Stimulated activated CD8-positive, alpha-beta memory T cell treated with anti-CD3 and anti-CD28 coated beads, Interleukin-15, amount 100 ng/mL, for 24 hours (primary cell): Measurements from ENCODE around the gene FOXJ3.

ENCODE experiments used
- DNase-seq: peaks from one replicate; pipeline ENCODE4 v3.0.0-alpha.2; 2020; ENCODE audit warnings: low read depth

FOXJ3 gene

GRCh38 chr1:42311138-42311537 lies 23.9 kb downstream of the FOXJ3 start:
- no peak for DNase-seq

GRCh38 chr1:42306977-42307376 lies 28.1 kb downstream of the FOXJ3 start:
- DNase-seq, result no peak

GRCh38 chr1:42305639-42306038 lies 29.4 kb downstream of the FOXJ3 start:
- no peak for DNase-seq

GRCh38 chr1:42302034-42302433 lies 33.0 kb downstream of the FOXJ3 start:
- DNase-seq, result no peak

GRCh38 chr1:42298520-42298919 lies 36.5 kb downstream of the FOXJ3 start:
- DNase-seq, result no peak

- no peak for DNase-seq
Measured at GRCh38 chr1:42295816-42296215, 39.2 kb downstream of the FOXJ3 start.

GRCh38 chr1:42290130-42290529 lies 44.9 kb downstream of the FOXJ3 start:
- DNase-seq, result no peak

- DNase-seq, result no peak
Measured at GRCh38 chr1:42288311-42288985, 46.6 kb downstream of the FOXJ3 start.

GRCh38 chr1:42282867-42283583 lies 52.0 kb downstream of the FOXJ3 start:
- DNase-seq, result no peak

- DNase-seq, result no peak
Measured at GRCh38 chr1:42282024-42282579, 52.9 kb downstream of the FOXJ3 start.

GRCh38 chr1:42280821-42281220 lies 54.2 kb downstream of the FOXJ3 start:
- DNase-seq, result no peak

GRCh38 chr1:42279055-42279454 lies 56.0 kb downstream of the FOXJ3 start:
- no peak for DNase-seq

GRCh38 chr1:42272920-42273319 lies 62.1 kb downstream of the FOXJ3 start:
- no peak for DNase-seq

GRCh38 chr1:42267904-42268303 lies 67.1 kb downstream of the FOXJ3 start:
- no peak for DNase-seq

GRCh38 chr1:42266253-42267135 lies 68.5 kb downstream of the FOXJ3 start:
- no peak for DNase-seq

GRCh38 chr1:42264511-42265190 lies 70.4 kb downstream of the FOXJ3 start:
- DNase-seq, result no peak

- DNase-seq, result no peak
Measured at GRCh38 chr1:42263019-42263418, 72.0 kb downstream of the FOXJ3 start.

- no peak for DNase-seq
Measured at GRCh38 chr1:42260376-42261070, 74.5 kb downstream of the FOXJ3 start.

GRCh38 chr1:42259739-42260064 lies 75.3 kb downstream of the FOXJ3 start:
- DNase-seq, result no peak

GRCh38 chr1:42259059-42259738 lies 75.8 kb downstream of the FOXJ3 start:
- no peak for DNase-seq

- no peak for DNase-seq
Measured at GRCh38 chr1:42258218-42258617, 76.8 kb downstream of the FOXJ3 start.
